ENCODE measurements around the gene VENTX.
"Not testable (repeated sequence)": the region's sequence is repeated elsewhere in the genome, so short reads cannot be mapped to it uniquely, and the experiment has no call there.

The VENTX gene

DNA sequence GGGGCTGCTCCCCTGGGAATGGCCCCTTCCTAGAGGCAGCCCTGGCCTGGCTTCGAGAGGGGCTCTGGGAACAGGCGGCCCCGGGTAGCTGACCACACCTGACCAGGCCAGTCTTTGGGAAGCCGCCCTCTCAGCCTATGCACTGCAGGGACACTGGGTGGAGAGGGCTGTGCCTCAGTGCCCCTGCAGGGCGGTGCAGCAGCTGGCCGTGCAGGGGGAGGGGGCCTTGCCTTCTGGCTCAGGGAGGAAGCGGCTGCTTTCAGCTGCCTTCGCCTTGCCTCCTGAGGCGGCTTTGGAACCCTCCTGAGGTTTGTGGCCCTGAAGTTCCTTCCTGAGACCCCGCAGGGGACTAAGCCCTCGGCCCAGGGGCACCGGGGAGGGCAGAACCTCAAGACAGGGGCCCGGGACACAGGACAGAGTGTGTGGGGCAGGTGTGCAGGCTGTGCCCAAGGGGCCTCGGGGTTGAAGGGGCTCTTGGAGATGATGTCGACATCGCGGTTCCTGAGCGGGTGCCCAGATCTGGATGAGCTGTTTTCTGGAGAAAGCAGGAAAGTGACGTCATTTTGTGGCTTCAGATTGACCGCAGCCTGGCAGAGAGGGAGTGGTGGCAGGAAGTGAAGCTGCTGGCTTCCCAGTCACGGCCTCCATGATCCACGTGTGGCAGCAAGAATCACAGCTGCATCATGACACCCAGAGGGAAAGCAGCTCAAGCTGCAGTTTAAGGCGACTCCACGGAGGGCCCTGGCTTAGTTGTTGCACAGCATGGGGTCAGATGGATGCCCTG, 21.4 kb downstream of the VENTX start:
- peak; percentile 99 for DNase-seq

DNA sequence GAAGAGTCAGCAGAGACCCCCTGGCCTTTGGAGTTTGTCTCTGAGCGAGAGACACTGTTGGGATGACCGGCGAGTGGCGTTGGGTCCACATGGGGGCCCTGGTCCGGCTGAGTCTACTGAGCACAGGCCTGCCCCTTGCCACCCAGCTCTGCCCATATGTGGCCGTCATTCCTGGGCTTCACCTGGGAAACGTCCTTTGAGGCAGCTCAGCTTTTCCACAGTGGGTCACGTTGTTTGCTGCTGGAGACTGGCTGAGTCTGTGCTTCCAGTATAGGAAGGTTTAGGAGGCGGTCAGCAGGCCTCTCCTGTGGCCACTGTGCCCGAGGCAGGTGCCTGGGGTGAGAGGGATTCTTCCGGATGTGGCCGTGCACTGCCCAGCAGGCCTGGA, 21.9 kb downstream of the VENTX start:
- DNase-seq, result no peak

DNA sequence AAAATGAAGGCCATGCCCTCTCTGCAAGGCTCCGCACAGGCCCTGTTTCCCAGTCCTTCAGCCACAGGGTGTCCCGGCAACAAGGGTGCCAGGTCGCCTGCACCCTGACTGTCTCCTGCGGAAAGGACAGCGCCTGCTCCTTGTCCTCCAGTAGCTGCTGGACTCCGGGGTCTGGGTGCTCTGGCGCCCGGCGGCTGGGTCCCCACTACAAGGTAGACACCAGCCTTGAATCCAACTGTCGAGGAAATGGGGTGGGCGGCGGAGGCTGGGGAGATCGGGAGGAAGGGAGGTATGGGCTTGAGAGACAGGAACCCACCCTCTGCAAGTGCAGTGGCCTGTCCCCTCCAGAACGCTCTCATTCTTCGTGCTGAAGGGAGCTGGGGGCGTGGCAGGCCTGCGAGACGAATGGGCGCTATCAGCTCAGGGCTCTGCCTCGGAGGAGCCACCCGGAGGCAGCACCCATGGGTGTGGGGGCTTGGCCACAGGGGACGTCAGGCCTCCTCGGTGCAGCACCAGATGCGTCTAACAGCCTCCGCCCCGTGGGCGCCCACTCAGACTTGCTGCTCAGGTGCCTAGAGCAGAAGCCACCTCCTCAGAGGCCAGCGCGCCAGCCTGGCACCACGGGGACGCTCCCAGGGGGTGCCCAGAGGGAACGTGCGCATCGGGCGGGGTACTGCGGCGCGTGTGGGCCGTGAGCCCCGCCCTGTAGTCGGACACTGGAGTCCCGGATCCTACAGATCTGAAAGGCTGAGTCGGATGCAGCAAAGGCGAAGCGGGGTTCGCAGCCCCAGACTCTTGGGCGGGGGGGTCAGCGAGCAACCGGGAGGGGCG, 23.5 kb downstream of the VENTX start:
- peak; percentile 57 for DNase-seq

DNA sequence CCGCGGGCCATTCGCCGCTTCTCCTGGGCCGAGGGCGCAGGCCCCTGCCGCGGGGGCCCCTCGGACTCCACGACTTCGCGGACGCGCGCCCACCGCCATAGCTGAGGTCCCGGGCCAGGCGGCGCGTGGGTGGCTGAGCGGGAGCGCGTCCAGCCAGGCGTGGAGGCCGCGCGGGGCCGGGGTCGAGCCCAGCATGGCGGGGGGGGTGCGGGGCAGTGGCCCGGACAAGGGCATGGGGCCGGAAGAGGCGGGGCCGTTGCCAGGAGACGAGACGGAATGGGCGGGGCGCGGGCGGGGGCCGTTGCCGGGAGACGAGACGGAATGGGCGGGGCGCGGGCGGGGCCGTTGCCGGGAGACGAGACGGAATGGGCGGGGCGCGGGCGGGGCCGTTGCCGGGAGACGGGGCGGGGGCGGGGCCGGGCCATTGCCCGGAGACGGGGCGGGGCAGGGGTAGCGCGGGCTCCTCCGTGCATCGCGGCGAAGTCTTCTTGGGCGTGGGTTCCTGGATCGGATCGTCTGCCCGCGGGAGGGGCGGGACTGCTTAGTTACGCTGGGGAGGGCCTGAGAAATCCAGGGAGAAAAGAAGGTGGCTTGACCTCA, 24.2 kb downstream of the VENTX start:
- DNase-seq, result peak; percentile 42

DNA sequence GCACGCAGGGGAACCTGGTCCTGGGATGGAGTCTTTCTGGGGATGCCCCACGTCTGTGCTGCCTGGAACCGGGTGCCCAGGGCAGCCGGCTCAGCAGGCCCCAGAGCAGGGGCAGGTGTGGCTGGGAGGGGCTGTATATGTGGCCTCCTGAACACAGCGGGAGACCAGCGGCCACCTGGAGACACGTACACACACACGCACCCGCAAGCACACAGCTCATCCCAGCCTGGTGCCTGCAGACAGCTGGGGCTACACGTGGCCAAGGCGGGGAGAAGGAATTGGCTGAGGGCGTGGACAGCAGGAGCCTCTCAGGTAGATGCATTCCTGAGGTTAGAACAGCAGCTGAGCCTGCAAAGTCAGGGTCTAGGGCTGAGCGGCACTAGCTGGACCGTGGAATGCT, 25.0 kb downstream of the VENTX start:
- no peak for DNase-seq

DNA sequence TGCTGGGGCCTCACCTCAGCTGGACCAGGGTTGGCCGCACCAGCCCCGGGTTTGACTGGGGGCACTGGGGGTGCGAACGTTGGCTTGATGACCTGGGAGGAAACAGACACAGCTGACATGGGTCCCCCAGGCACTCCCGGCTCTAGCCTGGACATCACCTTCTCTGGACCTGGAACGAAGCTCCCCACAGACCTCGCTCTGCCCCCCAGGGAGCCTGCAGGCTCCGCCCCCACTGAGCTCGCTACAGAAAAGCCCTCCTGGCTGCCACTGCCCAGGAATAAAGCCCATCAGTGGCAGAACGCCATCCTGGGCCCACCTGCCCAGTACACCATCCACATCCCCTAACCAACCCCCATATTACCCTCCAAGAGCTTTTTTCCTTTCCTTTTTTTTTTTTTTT, 26.0 kb downstream of the VENTX start:
- no peak for DNase-seq

DNA sequence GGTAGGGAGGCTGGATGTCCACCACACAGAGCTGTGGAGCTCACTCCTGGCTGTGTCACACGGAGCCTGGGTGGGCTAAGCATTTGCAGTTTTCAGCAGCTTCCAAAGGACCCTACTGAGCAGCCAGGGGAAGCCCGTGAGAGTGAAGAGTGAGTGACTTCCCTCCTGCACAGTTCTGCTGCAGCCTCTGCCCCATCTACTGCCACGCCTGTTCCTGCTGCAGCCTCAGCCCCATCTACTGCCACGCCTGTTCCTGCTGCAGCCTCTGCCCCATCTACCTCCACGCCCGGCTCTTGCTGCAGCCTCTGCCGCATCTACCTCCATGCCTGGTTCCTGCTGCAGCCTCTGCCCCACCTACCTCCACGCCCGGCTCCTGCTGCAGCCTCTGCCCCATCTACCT, 26.8 kb downstream of the VENTX start:
- peak; percentile 42 for DNase-seq

DNA sequence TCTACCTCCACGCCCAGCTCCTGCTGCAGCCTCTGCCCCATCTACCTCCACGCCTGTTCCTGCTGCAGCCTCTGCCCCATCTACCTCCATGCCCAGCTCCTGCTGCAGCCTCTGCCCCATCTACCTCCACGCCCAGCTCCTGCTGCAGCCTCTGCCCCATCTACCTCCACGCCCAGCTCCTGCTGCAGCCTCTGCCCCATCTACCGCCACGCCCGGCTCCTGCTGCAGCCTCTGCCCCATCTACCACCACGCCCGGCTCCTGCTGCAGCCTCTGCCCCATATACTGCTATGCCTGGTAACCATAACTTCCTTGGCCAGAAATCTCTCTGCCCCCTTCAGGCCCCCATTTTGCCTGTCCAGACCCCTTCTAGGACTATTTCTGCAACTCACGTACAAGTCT, 27.4 kb downstream of the VENTX start:
- DNase-seq, result not testable (repeated sequence)

DNA sequence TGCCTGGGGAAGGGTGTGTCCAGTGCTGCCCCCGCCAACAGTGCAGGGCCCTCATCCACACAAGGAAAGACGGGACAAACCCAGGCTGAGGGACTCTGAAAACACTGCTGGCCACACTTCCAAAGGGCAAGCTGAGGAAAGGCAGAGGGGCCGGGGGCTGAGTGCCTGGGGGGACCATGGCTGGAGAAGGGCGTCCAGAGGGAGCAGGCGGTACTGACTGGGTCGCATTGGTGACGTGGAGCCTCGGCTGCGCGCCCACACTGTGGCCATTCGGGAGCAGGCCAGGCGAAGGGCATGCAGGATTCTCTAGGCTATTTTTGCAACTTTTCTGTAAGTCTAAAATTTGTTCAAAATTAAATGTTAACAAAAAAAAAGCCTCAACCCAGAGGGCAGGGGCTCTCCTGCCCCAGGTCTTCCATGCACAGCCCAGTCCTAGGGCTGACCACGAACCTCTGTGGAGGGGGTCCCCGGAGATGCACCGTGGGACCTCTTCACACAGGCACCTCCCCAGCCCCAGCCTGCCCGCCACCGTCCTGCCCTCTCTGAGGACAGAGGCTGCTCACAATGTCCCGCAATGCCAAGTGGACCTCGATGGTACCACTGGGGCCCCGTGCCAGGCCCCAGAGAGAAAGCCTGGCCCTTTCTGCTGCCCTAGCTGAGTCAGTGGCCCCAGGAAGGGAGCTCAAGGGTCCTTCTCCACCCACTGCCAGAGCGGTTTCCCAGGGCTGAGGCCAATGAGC, 28.6 kb downstream of the VENTX start:
- DNase-seq, result no peak

DNA sequence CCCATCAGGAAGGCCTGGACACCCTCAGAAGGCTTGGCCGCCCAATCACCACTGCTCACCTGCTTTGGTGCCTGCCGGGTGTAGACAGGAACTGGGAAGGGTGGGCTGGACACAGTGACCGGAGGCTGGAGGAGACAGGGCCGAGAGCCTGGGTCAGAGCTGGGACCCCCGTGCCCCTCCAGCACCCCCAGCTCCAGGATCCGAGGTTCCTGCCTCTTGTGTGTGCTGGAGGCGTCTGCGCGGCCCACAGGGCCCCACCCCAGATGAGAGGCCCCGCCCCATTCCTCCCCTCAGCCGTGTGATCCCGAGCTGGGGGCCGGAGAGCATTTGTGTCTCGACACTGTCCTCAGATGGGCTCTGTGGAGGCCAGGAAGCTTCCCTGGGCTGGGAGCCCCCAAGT, 29.6 kb downstream of the VENTX start:
- DNase-seq, result no peak

DNA sequence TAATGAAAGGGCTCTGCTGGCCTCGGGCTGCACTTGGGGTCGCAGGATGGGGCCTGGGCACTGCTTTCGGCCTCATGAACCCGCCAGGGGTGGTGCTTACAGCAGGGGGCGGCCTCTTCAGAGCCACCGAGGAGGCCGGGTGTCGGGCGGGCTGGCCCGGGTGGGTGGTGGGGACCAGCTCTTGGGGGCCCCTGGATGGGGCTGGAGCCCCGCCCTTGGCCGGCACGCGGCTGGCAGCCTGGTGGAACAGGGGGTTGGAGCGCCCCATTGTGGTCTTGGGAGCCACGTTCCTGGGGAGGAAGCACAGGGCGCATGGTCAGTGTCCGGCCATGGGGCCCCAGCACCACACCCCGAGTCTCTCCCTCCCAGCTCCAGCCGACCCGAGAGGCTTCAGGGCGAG, 30.2 kb downstream of the VENTX start:
- DNase-seq, result no peak

DNA sequence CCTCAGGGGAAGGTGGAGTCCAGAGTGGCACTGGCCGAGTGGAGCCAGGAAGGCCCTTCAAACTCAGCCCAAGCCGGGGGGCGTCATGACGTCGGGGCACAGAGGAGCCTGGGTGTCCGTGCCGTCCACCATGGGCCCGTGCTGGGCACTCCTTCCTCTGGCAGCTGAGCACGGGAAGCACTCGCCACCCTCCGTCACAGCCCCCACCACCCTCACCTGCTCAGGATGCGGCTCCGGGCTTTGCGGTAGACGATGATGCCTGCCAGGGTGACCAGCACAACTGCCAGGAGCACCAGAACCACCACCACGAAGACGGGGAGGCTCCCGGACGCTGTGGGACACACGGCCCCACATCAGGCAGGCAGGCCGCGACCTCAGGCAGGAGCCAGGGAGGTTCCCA, 30.9 kb downstream of the VENTX start:
- no peak for DNase-seq

DNA sequence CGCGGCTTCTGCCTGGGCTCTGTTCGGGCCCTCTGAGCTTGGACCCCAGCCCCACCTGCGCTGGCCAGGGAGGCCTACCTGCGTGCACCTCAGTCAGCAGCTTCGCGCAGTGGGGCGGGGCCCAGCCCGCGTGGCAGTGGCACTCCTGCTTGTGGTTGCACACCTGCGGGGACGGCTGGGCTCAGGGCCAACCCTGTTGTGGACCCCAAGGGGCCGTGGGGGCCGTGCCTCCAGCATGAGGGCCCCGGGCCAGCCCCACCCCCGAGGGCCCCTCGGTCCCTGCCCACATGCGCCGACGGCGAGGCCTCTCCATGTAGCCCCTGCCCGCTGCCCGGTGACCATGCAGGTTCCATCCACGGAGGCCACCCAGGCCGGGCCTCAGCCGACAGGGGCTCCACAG, 31.7 kb downstream of the VENTX start:
- DNase-seq, result no peak

DNA sequence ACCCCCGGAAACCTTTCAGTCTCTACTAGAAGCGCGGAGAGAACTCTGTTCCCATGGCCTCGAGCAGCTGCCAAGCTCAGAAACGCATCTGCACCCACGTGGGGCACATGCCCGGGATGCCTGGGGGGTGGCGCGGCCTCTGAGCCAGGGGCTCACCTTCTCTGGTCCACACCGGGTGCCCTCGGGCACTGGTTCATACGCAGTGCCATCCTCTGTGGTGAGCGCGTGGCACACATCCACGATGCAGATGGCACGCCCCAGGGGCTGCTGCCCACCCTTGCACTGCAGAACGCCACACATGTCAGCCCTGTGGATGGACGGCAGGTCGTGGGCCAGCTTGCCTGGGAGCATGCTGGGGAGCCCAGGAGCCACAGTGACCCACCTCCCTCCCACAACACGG, 32.5 kb downstream of the VENTX start:
- DNase-seq, result no peak

DNA sequence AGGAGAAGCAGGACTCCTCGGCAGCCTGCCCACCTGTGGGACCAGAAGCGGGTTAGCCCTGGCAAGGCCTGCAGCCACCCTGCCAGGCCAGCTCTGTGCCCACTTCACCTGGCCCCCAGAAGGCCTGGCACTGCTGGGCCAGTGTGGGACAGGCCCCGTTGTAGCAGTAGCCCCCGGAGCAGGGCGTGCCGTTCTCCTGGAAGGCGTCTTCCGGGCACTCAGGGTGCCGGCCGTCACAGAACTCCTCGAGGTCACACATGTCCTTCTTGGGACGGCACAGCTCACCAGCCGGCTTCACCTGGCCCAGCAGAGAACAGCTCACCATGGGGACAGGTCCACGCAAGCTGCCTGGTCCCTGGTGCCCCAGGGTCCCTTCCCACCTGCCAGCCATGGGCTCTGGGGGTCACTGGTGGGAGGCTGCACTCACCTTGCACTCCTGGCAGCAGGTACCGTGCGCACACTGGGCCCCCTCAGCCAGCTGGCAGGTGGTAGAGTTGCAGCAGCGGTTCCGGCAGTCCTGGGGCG, 33.2 kb downstream of the VENTX start:
- no peak for DNase-seq

DNA sequence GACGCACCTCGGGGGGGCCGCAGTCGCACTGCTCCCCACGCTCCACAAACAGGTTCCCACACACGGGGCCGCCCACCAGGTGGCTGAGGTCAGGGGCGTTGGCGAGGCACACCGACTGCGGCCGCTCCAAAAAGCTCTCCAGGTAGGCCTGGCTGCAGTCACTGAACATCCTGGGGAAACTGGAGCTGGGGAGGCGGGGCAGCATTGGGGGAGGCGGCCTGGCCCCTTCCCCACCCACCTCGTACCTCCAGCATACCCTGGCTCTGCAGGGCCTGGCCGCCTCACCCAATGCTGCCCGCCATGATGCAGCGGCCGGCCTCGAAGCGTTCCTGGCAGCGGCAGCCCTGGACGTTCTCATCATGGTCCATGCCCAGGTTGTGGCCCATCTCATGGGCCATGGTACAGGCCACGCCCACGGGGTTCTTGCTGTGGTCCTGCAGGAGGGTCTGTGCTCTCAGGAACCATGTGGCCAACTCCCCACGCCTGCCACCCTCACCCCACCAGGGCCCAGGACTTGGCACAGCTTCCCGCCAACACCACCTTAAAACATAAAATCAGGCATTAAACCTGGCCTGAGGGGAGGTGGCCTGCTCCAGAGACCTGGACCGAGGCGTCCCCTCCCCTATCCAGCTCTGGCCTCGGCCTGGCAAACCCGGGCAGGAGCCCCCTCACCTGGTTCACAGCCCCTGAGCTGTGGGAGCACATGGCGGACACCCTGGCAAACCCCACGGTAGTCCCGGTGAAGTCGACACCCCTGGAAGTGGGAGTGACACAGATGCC, 34.1 kb downstream of the VENTX start:
- DNase-seq, result no peak

DNA sequence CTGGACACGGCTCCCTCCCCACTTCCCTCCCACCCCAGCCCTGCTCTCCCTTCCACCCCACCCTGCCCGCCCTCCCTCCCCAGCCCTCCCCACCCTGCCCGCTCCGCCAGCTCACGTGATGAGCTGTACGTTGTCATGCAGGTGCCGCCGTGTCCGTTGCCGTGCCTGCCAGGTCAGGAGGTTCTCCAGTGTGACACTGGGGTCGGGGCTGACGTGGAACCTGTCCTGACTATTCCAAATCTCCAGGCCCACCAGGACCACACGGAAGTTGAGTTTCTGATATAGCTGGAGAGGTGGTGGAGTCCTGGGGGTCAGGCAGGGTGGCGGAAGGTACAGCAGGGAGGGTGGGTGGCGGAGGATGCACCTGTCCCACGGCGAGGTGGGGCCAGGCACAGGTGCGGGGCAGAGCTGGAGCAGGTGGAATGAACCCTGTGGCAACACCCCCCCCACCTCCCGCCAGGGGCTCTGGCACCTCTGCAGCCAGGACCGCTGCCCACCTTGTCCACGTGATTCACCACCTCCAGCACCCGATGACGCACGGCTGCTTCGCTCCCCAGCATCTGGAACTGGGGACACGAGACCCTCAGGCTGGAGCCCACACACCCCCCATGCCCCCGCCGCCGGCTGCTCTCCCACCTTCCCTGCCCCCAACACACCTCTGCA, 34.8 kb downstream of the VENTX start:
- DNase-seq, result no peak

DNA sequence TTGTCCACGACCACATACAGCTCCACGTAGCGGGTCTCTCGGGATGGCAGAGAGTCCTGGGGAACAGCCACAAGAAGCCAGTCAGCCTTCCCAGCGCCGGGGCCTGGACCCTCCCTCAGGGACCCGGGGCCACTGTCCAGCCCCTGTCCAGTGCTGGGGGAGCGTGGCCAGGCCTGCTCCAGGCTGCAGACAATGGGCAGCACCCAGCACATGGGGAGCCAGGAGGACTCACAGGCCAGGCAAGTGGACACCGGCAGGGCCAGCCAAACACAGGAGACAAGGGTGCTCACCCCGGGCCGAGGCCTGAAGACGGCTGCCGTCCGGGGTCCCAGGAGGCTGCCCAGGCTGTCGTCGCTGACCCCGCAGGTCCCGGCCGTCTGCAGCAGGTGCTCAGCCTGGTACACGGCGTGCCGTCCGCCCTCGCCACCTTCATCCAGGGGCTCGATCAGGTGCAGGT, 35.3 kb downstream of the VENTX start:
- DNase-seq, result no peak

DNA sequence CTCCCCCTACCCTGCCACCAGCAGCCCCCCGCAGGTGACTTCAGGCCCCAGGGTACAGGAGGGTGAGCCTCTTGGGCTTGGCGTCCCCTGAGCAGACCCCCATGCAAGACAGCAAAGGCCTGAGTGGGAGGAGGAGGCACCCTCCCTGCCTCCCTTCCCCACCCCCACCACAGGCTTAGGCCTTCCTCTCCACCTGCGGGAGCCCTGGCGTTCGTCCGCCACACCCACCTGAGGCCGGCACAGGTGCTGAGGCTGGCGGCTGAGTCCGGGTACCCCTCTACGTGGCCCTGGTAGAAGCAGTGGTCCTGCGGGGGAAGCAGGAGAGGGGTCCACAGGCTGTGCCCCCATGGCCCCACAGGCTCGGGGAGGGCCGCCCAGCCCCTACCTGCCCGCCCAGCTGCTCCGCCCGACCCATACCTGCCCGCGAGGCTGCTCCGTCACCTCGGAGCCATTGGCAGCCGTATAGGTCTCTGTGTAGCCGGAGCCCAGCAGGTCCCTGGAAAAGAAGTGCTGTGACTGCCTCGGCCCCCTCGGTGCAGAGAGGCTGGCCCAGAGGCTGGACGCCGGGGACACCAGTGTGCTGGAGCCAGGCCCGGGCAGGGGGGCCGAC, 36.0 kb downstream of the VENTX start:
- no peak for DNase-seq

DNA sequence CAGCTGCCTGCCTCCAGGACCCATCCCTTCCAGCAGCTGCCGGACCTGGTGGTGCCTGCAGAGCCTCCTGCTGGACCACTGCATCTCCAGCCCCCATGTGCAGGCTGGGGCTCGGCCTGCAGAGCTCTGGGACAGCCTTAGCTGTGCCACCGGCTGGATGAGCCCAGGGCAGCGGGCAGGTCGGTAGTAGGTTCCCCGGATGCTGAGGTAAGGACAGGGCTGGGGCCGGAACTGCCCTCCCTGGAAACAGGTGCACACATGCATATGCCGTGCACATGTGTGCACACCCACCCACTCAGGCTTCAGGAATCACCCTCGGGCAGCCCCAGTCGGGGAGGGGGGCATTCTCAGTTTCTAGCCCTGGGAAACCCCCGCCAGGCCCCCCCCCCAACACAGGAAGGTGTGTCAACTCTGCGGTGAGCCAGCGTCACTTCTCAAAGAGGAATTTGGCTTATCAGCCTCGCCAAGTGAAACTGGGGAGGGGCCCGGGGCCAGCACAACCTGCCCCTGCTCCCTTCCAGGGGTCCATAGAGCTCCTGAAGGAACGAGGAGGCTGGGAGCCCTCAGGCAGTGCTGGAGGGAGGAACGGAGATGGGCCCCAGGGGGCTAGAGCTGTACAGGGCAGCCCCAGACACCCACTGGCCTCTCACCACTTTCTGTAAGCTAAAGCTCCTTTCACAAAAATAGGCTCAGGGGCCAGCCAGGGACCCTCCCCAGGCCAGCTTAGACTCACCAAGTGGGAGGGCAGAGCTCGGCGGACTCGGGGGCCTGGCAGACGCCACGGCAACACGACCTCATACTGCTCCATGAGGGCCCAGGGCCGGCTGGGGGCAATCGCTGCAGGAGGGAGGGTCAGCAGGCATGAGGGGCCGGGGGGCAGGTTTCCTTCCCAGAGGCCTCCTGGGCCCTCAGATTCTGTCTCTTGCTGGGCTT, 37.4 kb downstream of the VENTX start:
- peak; percentile 69 for DNase-seq

Measured in MV-4-11 (cell line).